Fibroblast of pulmonary artery (primary cell): ENCODE data around the gene TMCO2.

Source experiments
- DNase-seq: peaks from one replicate; pipeline ENCODE4 v3.0.0-alpha.2; 2010; ENCODE audit warnings: low read depth
- H3K4me3 ChIP-seq: replicated peaks from 2 replicates; pipeline ENCODE4 v1.5.1; 2011; ENCODE audit warnings: low read depth, mild to moderate bottlenecking, control low read depth, low read length, moderate library complexity
- CTCF ChIP-seq: IDR thresholded peaks from 2 replicates; pipeline ENCODE4 v1.5.1; 2011; ENCODE audit warnings: mild to moderate bottlenecking, control low read depth, low read length, inconsistent platforms; ENCODE audit errors: missing control alignments

The TMCO2 gene

GRCh38 chr1:40244138-40244744 lies 3.5 kb upstream of the TMCO2 start:
- no peak for TF ChIP-seq CTCF
- no peak overlapping the region for H3K4me3 ChIP-seq
- no peak for DNase-seq

- no peak overlapping the region for H3K4me3 ChIP-seq
- TF ChIP-seq CTCF, result no peak
- no peak for DNase-seq
Observed at GRCh38 chr1:40245686-40246085, 2.1 kb upstream of the TMCO2 start.

- TF ChIP-seq CTCF, result no peak
- no peak overlapping the region for H3K4me3 ChIP-seq
- peak; percentile 64 for DNase-seq
Observed at GRCh38 chr1:40248412-40248811, 675 bp downstream of the TMCO2 start.

GRCh38 chr1:40251456-40251855 lies 3.7 kb downstream of the TMCO2 start:
- DNase-seq, result no peak
- TF ChIP-seq CTCF, result no peak
- H3K4me3 ChIP-seq, result no peak overlapping the region

GRCh38 chr1:40252601-40253000 lies 4.9 kb downstream of the TMCO2 start:
- no peak overlapping the region for H3K4me3 ChIP-seq
- DNase-seq, result no peak
- TF ChIP-seq CTCF, result no peak

GRCh38 chr1:40255231-40255630 lies 7.5 kb downstream of the TMCO2 start:
- no peak for TF ChIP-seq CTCF
- DNase-seq, result no peak

GRCh38 chr1:40256401-40257084 lies 8.8 kb downstream of the TMCO2 start:
- no peak for TF ChIP-seq CTCF
- H3K4me3 ChIP-seq, result peak overlapping the region; percentile 99
- DNase-seq, result no peak

More at GRCh38 chr1:40255231-40255630, 7.5 kb downstream of the TMCO2 start:
- H3K4me3 ChIP-seq, result no peak overlapping the region
